ENCODE measurements around the gene ATP2B2.
A peak's percentile ranks its signal among the peaks of the same experiment; 100 is the strongest.

The ATP2B2 gene

GRCh38 chr3:10447110-10447509 lies 58.3 kb downstream of the ATP2B2 start:
- DNase-seq = no peak

GRCh38 chr3:10445561-10446175 lies 59.7 kb downstream of the ATP2B2 start:
- DNase-seq = no peak

GRCh38 chr3:10444511-10444910 lies 60.9 kb downstream of the ATP2B2 start:
- DNase-seq = no peak

- DNase-seq = no peak
Measured at GRCh38 chr3:10444110-10444429, 61.3 kb downstream of the ATP2B2 start.

GRCh38 chr3:10443272-10444109 lies 61.9 kb downstream of the ATP2B2 start:
- no peak for DNase-seq

- DNase-seq = peak; percentile 51
Measured at GRCh38 chr3:10442151-10442795, 63.1 kb downstream of the ATP2B2 start.

GRCh38 chr3:10440684-10441083 lies 64.7 kb downstream of the ATP2B2 start:
- no peak for DNase-seq

- DNase-seq = no peak
Measured at GRCh38 chr3:10438902-10439610, 66.3 kb downstream of the ATP2B2 start.

GRCh38 chr3:10437995-10438901 lies 67.1 kb downstream of the ATP2B2 start:
- peak; percentile 86 for DNase-seq

- DNase-seq = peak; percentile 63
Measured at GRCh38 chr3:10437272-10437994, 68.0 kb downstream of the ATP2B2 start.

- no peak for DNase-seq
Measured at GRCh38 chr3:10435850-10436249, 69.5 kb downstream of the ATP2B2 start.

- DNase-seq = no peak
Measured at GRCh38 chr3:10434938-10435336, 70.4 kb downstream of the ATP2B2 start.

- DNase-seq = no peak
Measured at GRCh38 chr3:10434144-10434937, 71.0 kb downstream of the ATP2B2 start.

- no peak for DNase-seq
Measured at GRCh38 chr3:10432931-10433330, 72.5 kb downstream of the ATP2B2 start.

- DNase-seq = no peak
Measured at GRCh38 chr3:10432156-10432845, 73.1 kb downstream of the ATP2B2 start.

- no peak for DNase-seq
Measured at GRCh38 chr3:10430805-10431204, 74.6 kb downstream of the ATP2B2 start.

GRCh38 chr3:10428406-10429091 lies 76.8 kb downstream of the ATP2B2 start:
- DNase-seq = no peak

GRCh38 chr3:10426346-10427220 lies 78.8 kb downstream of the ATP2B2 start:
- DNase-seq = no peak
